ENCODE results near the gene DVL2.

DNA sequence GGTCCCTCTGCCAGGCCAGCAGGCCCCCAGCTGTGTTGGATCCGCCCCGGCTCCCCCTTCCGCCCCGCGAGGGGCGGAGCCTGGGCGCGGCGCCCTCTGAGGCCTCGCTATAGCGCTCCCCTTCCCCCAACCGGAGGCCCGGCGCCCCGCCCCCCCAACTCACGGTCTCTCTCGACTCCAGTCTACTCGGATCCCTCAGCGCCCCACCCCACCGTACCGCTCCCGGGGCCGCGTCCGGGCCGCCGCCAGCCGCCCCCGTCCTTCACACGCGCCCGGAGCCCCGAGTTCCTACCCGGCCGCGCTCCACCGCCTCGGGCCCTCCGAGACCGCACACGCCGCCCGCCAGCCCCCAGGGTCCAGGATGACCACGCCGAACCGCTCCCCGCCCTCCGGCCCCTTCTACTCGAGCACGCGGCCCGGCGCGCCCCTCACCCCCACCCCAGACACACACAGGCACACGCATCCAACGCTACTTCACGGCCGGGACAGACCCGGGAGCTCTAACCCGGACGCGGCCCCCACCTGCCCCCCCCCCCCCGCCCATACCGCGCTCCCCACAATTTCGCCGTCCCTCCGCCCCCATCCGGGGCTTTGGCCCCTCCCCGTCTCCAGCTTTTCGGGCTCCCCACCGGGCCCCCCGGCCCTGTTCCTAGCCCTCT is 3.6 kb upstream of the DVL2 start:
- TF ChIP-seq TAF1 (IDR thresholded peaks at IDR 0.05; ENCODE audit: low read depth, low read length) (no peak), POLR2A (IDR thresholded peaks at IDR 0.05; ENCODE audit: low read depth, low read length) (no peak)
